BE2C (cell line): Measurements from ENCODE around the gene OTOS.

ENCODE experiments used
- DNase-seq: peaks from one replicate; pipeline ENCODE4 v3.0.0-alpha.2; 2020
- H3K27me3 ChIP-seq: fragments of 250-450 bp; sonication (Bioruptor Pico); 2 replicates; pipeline ENCODE4 v1.5.1; 2020; ENCODE audit warnings: mild to moderate bottlenecking
- H3K36me3 ChIP-seq: fragments of 250-450 bp; sonication (Bioruptor Pico); 2 replicates; pipeline ENCODE4 v1.5.1; 2020; ENCODE audit warnings: mild to moderate bottlenecking
- H3K4me1 ChIP-seq: fragments of 250-450 bp; sonication (Bioruptor Pico); 2 replicates; pipeline ENCODE4 v1.5.1; 2020
- H3K4me3 ChIP-seq: 2 replicates; pipeline ENCODE4 v1.5.1; 2011; ENCODE audit warnings: low read depth, low read length
- H3K9me3 ChIP-seq: fragments of 250-450 bp; sonication (Bioruptor Pico); 2 replicates; pipeline ENCODE4 v1.5.1; 2020
- CTCF ChIP-seq: IDR thresholded peaks from 2 replicates; pipeline ENCODE4 v1.5.1; 2012; ENCODE audit warnings: mild to moderate bottlenecking, low read depth, low read length

Gene OTOS

GRCh38 chr2:240170354-240170735 lies 29.9 kb upstream of the OTOS start:
- no peaks in the 10 kb centered on the region for H3K4me1 ChIP-seq
- H3K36me3 ChIP-seq = no peaks in the 10 kb centered on the region
- DNase-seq = peak; percentile 47
- peaks cover 46% of the 10 kb centered on the region for H3K27me3 ChIP-seq
- no peak overlapping the region for H3K4me3 ChIP-seq
- TF ChIP-seq CTCF = no peak
- no peaks in the 10 kb centered on the region for H3K9me3 ChIP-seq

GRCh38 chr2:240169486-240170353 lies 29.3 kb upstream of the OTOS start:
- Histone ChIP-seq H3K27me3 (peaks cover 46% of the 10 kb centered on the region), H3K4me1 (no peaks in the 10 kb centered on the region)

GRCh38 chr2:240168546-240169361 lies 28.3 kb upstream of the OTOS start:
- TF ChIP-seq CTCF = no peak
- peaks cover 40% of the 10 kb centered on the region for H3K27me3 ChIP-seq
- no peak for DNase-seq
- H3K4me3 ChIP-seq = no peak overlapping the region
- H3K4me1 ChIP-seq = no peaks in the 10 kb centered on the region
- no peaks in the 10 kb centered on the region for H3K9me3 ChIP-seq
- no peaks in the 10 kb centered on the region for H3K36me3 ChIP-seq

More at GRCh38 chr2:240169486-240170353, 29.3 kb upstream of the OTOS start:
- Histone ChIP-seq H3K9me3 (no peaks in the 10 kb centered on the region), H3K4me3 (no peak overlapping the region), H3K36me3 (no peaks in the 10 kb centered on the region)
- DNase-seq = no peak
- TF ChIP-seq CTCF = no peak

- H3K36me3 ChIP-seq = no peaks in the 10 kb centered on the region
Observed at GRCh38 chr2:240168041-240168440, 27.6 kb upstream of the OTOS start.

GRCh38 chr2:240167588-240167880 lies 27.1 kb upstream of the OTOS start:
- TF ChIP-seq CTCF = no peak
- DNase-seq = no peak
- H3K36me3 ChIP-seq = no peaks in the 10 kb centered on the region
- H3K4me3 ChIP-seq = no peak overlapping the region
- H3K4me1 ChIP-seq = no peaks in the 10 kb centered on the region
- H3K9me3 ChIP-seq = no peaks in the 10 kb centered on the region
- H3K27me3 ChIP-seq = peaks cover 36% of the 10 kb centered on the region

More at GRCh38 chr2:240168041-240168440, 27.6 kb upstream of the OTOS start:
- DNase-seq = no peak
- Histone ChIP-seq H3K4me3 (no peak overlapping the region), H3K9me3 (no peaks in the 10 kb centered on the region), H3K4me1 (no peaks in the 10 kb centered on the region), H3K27me3 (peaks cover 36% of the 10 kb centered on the region)
- no peak for TF ChIP-seq CTCF
